ENCODE data around the gene DYRK1A.

Gene DYRK1A

GRCh38 chr21:37392441-37392840 lies 25.9 kb downstream of the DYRK1A start:
- FAIRE-seq: no peak
- DNase-seq (ENCODE audit: insufficient read length, low spot score): no peak
- TF ChIP-seq PAX5 (IDR thresholded peaks at IDR 0.05; ENCODE audit: insufficient read depth, low read length, severe bottlenecking) (no peak), POLR2AphosphoS5 (IDR thresholded peaks at IDR 0.05; ENCODE audit: low read depth, low read length) (no peak), SPI1 (IDR thresholded peaks at IDR 0.05; ENCODE audit: low read depth, low read length) (no peak), POLR2A (IDR thresholded peaks at IDR 0.05; ENCODE audit: low read depth, low read length) (no peak), POU2F2 (IDR thresholded peaks at IDR 0.05; ENCODE audit: low read depth, low read length) (no peak), TAF1 (IDR thresholded peaks at IDR 0.05; ENCODE audit: low read depth, low read length) (no peak)

DNA sequence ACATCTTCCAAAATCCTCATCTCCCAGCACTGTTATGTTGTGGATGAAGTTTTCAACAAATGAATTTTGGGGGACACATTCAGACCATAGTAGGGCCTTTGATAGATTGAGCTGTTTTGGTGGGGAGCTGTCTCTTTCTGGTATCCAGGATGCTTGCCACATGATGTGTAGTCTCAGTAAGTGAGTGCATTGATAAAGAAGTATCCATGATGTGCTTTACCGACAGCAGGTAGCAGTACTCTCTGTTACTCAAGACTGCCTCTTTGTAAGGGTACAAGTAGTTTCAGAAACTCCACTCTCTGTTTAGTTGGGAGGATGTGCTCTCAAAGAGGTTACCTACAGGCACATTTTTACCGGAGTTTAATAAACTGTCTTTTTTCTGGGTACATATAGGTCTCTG lies 26.5 kb downstream of the DYRK1A start:
- DNase-seq (ENCODE audit: insufficient read length, low spot score) (no peak), FAIRE-seq (no peak)
- TF ChIP-seq PAX5 (IDR thresholded peaks at IDR 0.05; ENCODE audit: insufficient read depth, low read length, severe bottlenecking) (no peak), POU2F2 (IDR thresholded peaks at IDR 0.05; ENCODE audit: low read depth, low read length) (no peak), SPI1 (IDR thresholded peaks at IDR 0.05; ENCODE audit: low read depth, low read length) (no peak), TAF1 (IDR thresholded peaks at IDR 0.05; ENCODE audit: low read depth, low read length) (no peak), POLR2AphosphoS5 (IDR thresholded peaks at IDR 0.05; ENCODE audit: low read depth, low read length) (no peak), POLR2A (IDR thresholded peaks at IDR 0.05; ENCODE audit: low read depth, low read length) (no peak)

DNA sequence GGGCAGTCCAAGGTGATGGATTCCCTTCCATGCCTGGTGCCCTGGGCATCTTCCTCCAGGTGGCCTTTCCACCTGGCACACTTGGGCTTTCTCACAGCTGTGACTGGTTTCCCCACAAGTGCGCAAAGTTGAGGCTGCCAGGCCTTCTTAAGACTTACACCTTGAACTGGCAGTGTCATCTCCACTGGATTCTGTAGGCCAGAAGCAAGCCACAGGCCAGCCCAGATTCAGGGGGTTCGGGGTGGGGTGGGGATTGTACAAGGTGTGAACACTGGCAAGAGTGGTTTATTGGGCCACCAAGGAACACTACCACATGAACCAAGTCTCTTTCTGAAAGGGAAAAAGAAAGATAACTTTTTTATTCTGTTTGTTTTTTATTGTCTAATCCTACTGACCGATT lies 27.2 kb downstream of the DYRK1A start:
- FAIRE-seq (no peak), DNase-seq (ENCODE audit: insufficient read length, low spot score) (no peak)
- TF ChIP-seq TAF1 (IDR thresholded peaks at IDR 0.05; ENCODE audit: low read depth, low read length): no peak
- no peak for TF ChIP-seq SPI1 (IDR thresholded peaks at IDR 0.05; ENCODE audit: low read depth, low read length)
- no peak for TF ChIP-seq POLR2AphosphoS5 (IDR thresholded peaks at IDR 0.05; ENCODE audit: low read depth, low read length)
- no peak for TF ChIP-seq POU2F2 (IDR thresholded peaks at IDR 0.05; ENCODE audit: low read depth, low read length)
- no peak for TF ChIP-seq POLR2A (IDR thresholded peaks at IDR 0.05; ENCODE audit: low read depth, low read length)
- TF ChIP-seq PAX5 (IDR thresholded peaks at IDR 0.05; ENCODE audit: insufficient read depth, low read length, severe bottlenecking): no peak

- TF ChIP-seq POLR2AphosphoS5 (IDR thresholded peaks at IDR 0.05; ENCODE audit: low read depth, low read length): no peak
- no peak for TF ChIP-seq PAX5 (IDR thresholded peaks at IDR 0.05; ENCODE audit: insufficient read depth, low read length, severe bottlenecking)
- no peak for TF ChIP-seq POU2F2 (IDR thresholded peaks at IDR 0.05; ENCODE audit: low read depth, low read length)
- TF ChIP-seq SPI1 (IDR thresholded peaks at IDR 0.05; ENCODE audit: low read depth, low read length): no peak
- no peak for DNase-seq (ENCODE audit: insufficient read length, low spot score)
- no peak for FAIRE-seq
Measured at GRCh38 chr21:37395961-37396360, 29.4 kb downstream of the DYRK1A start.

DNA sequence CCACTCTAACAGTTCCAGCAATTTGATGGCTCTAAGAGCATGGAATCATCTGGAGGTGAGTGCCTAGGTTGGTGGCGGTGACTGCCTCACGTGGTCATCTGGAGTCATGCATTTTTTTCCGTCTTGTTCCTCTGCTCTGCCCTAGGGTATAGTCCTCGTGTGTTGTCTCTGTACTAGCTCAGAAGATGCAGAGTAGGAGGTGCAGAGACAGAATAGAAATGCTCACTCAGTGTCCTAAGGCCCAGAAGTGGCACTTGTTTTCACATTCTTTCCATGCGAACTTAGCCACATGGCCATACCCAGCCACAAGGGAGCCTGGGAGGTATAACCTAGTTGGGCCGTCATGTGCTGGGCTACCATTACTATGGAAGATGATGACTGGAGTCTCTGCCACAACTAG lies 30.3 kb downstream of the DYRK1A start:
- no peak for DNase-seq (ENCODE audit: insufficient read length, low spot score)
- no peak for FAIRE-seq
- TF ChIP-seq POLR2AphosphoS5 (IDR thresholded peaks at IDR 0.05; ENCODE audit: low read depth, low read length): no peak
- TF ChIP-seq TAF1 (IDR thresholded peaks at IDR 0.05; ENCODE audit: low read depth, low read length): no peak
- TF ChIP-seq POLR2A (IDR thresholded peaks at IDR 0.05; ENCODE audit: low read depth, low read length): no peak
- no peak for TF ChIP-seq PAX5 (IDR thresholded peaks at IDR 0.05; ENCODE audit: insufficient read depth, low read length, severe bottlenecking)
- no peak for TF ChIP-seq SPI1 (IDR thresholded peaks at IDR 0.05; ENCODE audit: low read depth, low read length)
- TF ChIP-seq POU2F2 (IDR thresholded peaks at IDR 0.05; ENCODE audit: low read depth, low read length): no peak

DNA sequence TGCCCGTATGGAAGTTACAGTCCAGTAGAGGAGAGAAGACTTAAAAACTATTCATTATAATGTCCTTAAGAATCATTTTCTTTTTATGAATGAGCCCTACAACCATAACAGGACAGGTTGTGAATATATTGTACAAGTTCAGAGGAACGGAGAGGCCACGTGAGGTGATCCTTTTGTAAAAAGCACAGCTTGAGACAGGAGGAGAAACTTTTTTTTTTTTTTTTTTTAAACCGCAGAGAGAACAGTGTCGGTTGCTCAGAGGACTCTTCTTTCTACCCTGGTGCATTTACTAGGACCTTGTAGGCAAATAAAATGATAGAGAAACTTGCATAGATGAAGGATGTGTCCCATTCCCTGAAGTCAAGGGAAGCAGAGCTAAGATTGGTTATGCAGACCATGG lies 32.1 kb downstream of the DYRK1A start:
- no peak for DNase-seq (ENCODE audit: insufficient read length, low spot score)
- TF ChIP-seq SPI1 (IDR thresholded peaks at IDR 0.05; ENCODE audit: low read depth, low read length) (no peak), POLR2AphosphoS5 (IDR thresholded peaks at IDR 0.05; ENCODE audit: low read depth, low read length) (no peak), POU2F2 (IDR thresholded peaks at IDR 0.05; ENCODE audit: low read depth, low read length) (no peak), POLR2A (IDR thresholded peaks at IDR 0.05; ENCODE audit: low read depth, low read length) (no peak), TAF1 (IDR thresholded peaks at IDR 0.05; ENCODE audit: low read depth, low read length) (no peak), PAX5 (IDR thresholded peaks at IDR 0.05; ENCODE audit: insufficient read depth, low read length, severe bottlenecking) (no peak)
- FAIRE-seq: no peak

DNA sequence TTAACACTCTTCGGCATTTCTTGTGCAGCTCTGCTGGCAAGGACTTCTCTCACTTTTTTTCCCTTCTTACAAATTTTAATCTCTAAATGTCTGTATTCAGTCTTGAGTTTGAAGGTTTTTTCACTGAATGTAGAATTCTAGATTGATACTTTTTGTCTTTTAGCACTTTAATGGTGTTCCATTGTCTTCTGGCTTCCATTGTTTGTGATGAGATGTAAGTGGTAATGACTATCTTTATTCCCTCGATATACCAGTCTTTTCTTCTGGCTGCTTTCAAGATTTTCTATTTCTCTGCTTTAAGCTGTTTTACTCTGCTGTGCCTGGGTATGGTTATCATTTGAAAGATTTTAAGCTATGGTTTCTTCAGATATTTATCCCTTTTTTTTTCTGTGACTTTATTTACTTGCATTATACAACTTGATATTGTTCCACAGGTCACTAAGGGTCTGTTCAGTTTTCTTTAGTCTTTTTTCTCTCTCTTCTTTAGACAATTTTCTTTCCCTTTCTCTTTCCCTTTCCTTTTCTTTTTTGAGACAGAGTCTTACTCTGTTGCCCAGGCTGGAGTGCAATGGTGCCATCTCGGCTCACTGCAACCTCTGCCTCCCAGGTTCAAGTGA lies 35.8 kb downstream of the DYRK1A start:
- FAIRE-seq (no peak), DNase-seq (ENCODE audit: insufficient read length, low spot score) (no peak)

DNA sequence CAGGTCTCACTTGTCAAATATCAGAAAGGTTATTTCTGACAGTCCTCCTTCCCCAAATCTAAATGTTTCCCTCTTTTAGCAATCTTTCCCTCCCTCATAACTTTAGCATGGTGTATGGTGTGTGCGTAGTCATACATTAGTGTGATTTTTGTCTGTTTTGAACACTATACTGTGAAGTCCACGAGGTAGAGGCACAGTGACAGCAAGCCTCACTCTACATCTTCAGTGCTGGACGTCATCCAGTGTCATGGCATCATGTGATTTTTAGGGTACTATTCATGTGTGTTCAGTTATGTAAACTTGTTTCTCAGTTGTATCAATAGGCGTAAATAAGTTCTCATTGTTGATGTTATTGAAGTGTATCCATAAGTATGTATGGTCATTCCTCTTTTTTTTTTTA lies 39.1 kb downstream of the DYRK1A start:
- FAIRE-seq (peak; percentile 45), DNase-seq (ENCODE audit: insufficient read length, low spot score) (no peak)
- TF ChIP-seq TAF1 (IDR thresholded peaks at IDR 0.05; ENCODE audit: low read depth, low read length) (no peak), POU2F2 (IDR thresholded peaks at IDR 0.05; ENCODE audit: low read depth, low read length) (no peak), PAX5 (IDR thresholded peaks at IDR 0.05; ENCODE audit: insufficient read depth, low read length, severe bottlenecking) (no peak), POLR2A (IDR thresholded peaks at IDR 0.05; ENCODE audit: low read depth, low read length) (no peak), SPI1 (IDR thresholded peaks at IDR 0.05; ENCODE audit: low read depth, low read length) (no peak), POLR2AphosphoS5 (IDR thresholded peaks at IDR 0.05; ENCODE audit: low read depth, low read length) (no peak)

More for the DNA sequence above, 35.8 kb downstream of the DYRK1A start:
- TF ChIP-seq PAX5 (IDR thresholded peaks at IDR 0.05; ENCODE audit: insufficient read depth, low read length, severe bottlenecking): no peak
- TF ChIP-seq POLR2A (IDR thresholded peaks at IDR 0.05; ENCODE audit: low read depth, low read length): no peak
- TF ChIP-seq POLR2AphosphoS5 (IDR thresholded peaks at IDR 0.05; ENCODE audit: low read depth, low read length): no peak
- TF ChIP-seq POU2F2 (IDR thresholded peaks at IDR 0.05; ENCODE audit: low read depth, low read length): no peak
- no peak for TF ChIP-seq TAF1 (IDR thresholded peaks at IDR 0.05; ENCODE audit: low read depth, low read length)
- TF ChIP-seq SPI1 (IDR thresholded peaks at IDR 0.05; ENCODE audit: low read depth, low read length): no peak

GRCh38 chr21:37407719-37408420 lies 41.3 kb downstream of the DYRK1A start:
- FAIRE-seq: no peak
- no peak for TF ChIP-seq POU2F2 (IDR thresholded peaks at IDR 0.05; ENCODE audit: low read depth, low read length)
- no peak for TF ChIP-seq POLR2A (IDR thresholded peaks at IDR 0.05; ENCODE audit: low read depth, low read length)
- no peak for TF ChIP-seq PAX5 (IDR thresholded peaks at IDR 0.05; ENCODE audit: insufficient read depth, low read length, severe bottlenecking)
- TF ChIP-seq SPI1 (IDR thresholded peaks at IDR 0.05; ENCODE audit: low read depth, low read length): no peak
- DNase-seq (ENCODE audit: insufficient read length, low spot score): no peak

Data from GM12891 (cell line).